ENCODE data around the gene ZNF784. TPM values are rescaled to one million over a fixed set of nuclear protein-coding genes. Genes with fewer than 3 reads are reported as not detected.

The ZNF784 gene
- total and polyA plus RNA-seq, 2 of the 13 experiments (the other 11 are each of a cell fraction or from before 2014, with no cell fraction given), result 4.1 to 4.2 TPM

GRCh38 chr19:55654868-55655647 is 30.7 kb upstream of the ZNF784 start, which contains the start of gene U2AF2 (continued):
- TF ChIP-seq ZNF724P (CRISPR knock-in tag; IDR thresholded peaks at IDR 0.05; ENCODE audit: borderline replicate concordance) (no peak), CEBPZ (IDR thresholded peaks at IDR 0.05; ENCODE audit: low read length) (no peak), THAP11 (CRISPR knock-in tag; IDR thresholded peaks at IDR 0.05) (peak; percentile 79), REL (CRISPR knock-in tag; conservative IDR thresholded peaks at IDR 0.05) (no peak; the same call in 1 of the 2 replicates), TCF7 (IDR thresholded peaks at IDR 0.05; ENCODE audit: low read depth) (no peak), ZBTB38 (CRISPR knock-in tag; IDR thresholded peaks at IDR 0.05) (peak; percentile 88), ZNF556 (CRISPR knock-in tag; IDR thresholded peaks at IDR 0.05; ENCODE audit: borderline replicate concordance) (no peak), ATF6 (CRISPR knock-in tag; conservative IDR thresholded peaks at IDR 0.05) (no peak), RFX3 (CRISPR knock-in tag; IDR thresholded peaks at IDR 0.05) (no peak), SMARCC2 (IDR thresholded peaks at IDR 0.05) (no peak), ZNF709 (CRISPR knock-in tag; IDR thresholded peaks at IDR 0.05) (peak; percentile 87; the same call in 1 of the 2 replicates), GRHL1 (CRISPR knock-in tag; conservative IDR thresholded peaks at IDR 0.05) (no peak), SALL1 (CRISPR knock-in tag; IDR thresholded peaks at IDR 0.05) (peak; percentile 61), ZNF414 (CRISPR knock-in tag; IDR thresholded peaks at IDR 0.05) (0 out of 2 replicates have a peak, but pooled peaks have one; percentile 4), LBX2 (CRISPR knock-in tag; IDR thresholded peaks at IDR 0.05; ENCODE audit: borderline replicate concordance) (peak; percentile 88; the same call in 1 of the 2 replicates), CREB3 (CRISPR knock-in tag; IDR thresholded peaks at IDR 0.05) (peak; percentile 65; the same call in 1 of the 2 replicates)

Data from HepG2 (cell line).